Nucleus accumbens (tissue), 56 donors: ENCODE results near the gene DYNLRB1.
"Not testable (repeated sequence)": the region's sequence is repeated elsewhere in the genome, so short reads cannot be mapped to it uniquely, and the experiment has no call there.

Experiments used
- DNase-seq, 56 donors: peaks; one replicate each; lab custom pipeline; 2025; lab: John Stamatoyannopoulos, UW

Gene DYNLRB1

DNA sequence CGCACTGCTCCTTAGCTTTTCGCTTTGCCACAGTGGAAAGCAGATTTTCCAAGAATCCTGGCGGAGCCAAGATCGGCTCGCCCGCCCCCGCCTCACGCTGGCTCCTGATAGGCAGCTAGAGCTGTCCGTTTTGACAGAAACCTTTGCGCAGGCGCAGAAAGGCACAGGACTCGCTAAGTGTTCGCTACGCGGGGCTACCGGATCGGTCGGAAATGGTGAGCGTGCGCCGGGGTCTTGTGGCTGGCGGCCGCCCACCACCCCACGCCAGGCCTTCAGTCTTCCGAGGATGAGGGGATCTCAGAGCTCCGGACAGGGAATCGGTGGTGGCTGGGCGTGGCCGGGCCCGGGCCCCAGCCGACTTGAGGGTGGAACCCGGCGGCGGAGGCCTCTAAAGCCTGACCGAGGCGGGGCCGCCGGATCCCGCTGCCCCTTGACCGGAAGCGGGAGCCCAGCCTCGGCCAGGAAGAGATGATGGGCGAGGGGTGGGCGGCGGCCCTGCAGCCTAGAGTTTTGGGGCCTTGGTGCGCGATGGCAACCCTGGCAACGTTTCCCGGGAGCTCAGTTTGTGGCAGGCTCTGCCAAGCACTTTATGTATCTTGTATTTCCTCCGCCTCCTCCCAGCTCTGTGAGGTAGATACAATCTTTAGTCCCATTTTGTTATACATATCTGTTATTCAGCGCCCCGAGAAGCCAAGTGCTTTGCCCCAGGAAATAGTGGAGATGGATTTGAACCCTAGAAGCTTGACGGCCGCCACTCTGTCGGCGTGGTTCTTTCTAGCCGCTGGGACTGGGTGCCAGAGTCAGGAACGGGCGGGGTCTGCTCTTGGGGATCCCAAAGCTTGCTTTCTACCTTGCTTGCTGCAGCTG is at the start of gene DYNLRB1:
DYNLRB1 (plus strand) TSS at position 176 of the 867 bp plus-strand sequence; CDS start at position 213, 37 bp downstream.
- peak in 55 of 56 donors; percentile 70 to 98 (median 94) for DNase-seq

DNA sequence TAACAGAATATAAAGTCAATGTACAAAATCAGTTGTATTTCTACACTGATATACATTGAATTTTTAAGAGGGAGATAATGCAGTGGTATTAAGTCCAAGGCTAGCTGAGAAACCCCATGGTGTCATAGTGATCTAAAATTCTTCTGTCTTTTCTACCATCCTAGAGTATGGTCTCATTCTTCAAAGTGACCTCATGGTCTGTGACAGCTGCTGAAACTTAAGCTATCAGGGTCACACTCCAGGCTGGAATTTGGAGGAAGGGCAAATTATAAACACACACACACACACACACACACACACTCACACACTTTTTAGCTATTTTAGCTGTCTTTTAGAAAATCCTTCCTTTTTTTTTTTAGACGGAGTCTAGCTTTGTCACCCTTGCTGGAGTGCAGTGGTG is 47.3 kb upstream of the DYNLRB1 start:
- DNase-seq = no peak

DNA sequence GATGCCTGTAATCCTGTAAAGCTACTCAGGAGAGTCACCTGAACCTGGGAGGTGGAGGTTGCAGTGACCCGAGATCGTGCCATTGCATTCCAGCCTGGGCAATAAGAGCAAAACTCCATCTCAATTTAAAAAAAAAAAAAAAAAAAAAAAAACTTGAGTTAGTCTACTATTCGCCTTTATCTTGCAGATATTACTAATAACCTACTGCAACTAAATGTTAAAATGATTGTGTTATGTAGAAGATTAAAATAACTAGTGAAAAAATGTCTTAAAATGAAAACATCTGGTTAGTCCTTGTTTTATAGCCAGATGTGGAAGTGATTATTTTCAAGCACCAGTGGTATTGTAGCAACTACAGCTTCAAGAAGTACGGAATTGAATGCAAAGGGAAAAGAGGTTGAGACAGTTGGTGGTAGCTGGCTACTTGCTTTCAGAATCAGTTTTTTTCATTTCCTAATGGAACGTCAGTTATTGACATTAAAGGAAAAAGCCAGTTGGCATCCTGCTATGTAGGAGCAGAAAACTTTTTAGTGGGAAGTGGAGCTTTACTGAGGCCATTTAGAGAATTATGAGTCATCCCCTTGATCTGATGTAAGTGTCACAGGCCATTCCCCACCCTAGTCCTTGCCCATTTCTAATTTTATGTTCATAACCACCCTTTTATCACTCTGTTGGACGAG is 43.8 kb upstream of the DYNLRB1 start:
- no peak for DNase-seq

- DNase-seq = peak in 40 of 56 donors; percentile 0 to 73 (median 20)
These were observed 42.8 kb upstream of the DYNLRB1 start for GRCh38 chr20:34473262-34473883.

DNA sequence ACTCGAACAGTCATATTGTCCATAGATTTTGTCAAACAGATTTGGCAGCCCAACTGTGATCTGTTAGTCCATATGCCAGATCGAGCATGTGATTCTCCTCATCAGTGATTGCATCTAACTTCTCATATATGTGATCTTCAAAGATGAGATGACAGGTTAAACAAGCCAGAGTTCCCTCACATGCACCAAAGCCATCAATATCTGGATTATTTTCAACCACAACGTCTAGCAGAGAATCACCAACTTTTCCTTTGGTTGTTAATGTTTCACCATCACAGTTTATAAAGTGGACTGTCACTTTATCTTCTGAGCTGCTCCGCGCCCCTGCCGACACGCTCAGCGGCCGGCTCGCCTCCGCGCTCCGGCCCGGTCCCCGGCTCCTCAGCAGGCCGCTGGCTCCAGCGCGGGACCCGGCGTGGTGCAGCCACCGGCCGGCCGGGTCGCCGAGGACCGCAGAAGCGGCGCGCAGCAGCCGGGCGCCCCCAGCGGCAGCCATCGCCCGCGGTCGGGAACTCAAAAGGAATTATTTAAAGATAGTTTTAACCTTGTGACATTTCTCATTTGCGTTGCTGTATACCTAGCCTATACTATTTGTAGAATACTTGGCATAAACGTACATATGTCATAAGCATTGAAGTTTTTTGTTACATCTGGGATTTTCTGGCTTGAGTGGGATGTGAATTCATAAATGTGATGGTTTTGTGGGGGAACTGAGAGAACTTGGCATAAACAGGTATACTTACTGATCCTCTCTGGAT is 40.1 kb upstream of the DYNLRB1 start:
- DNase-seq = peak in 43 of 56 donors; percentile 4 to 68 (median 17)

DNA sequence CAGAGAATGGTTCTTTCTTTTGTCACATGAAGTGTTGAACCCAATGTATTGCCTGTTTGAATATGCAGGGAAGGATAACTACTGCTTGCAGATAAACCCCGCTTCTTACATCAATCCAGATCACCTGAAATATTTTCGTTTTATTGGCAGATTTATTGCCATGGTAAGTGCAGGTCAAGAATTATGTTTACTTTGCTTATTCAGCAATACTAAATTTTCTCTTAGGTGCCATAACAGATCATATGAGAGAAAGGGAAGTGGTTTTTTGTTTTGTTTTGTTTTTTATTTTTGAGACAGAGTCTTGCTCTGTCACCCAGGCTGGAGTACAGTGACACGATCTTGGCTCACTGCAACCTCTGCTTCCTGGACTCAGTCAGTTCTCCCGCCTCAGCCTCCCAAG is 36.6 kb upstream of the DYNLRB1 start:
- no peak for DNase-seq

DNA sequence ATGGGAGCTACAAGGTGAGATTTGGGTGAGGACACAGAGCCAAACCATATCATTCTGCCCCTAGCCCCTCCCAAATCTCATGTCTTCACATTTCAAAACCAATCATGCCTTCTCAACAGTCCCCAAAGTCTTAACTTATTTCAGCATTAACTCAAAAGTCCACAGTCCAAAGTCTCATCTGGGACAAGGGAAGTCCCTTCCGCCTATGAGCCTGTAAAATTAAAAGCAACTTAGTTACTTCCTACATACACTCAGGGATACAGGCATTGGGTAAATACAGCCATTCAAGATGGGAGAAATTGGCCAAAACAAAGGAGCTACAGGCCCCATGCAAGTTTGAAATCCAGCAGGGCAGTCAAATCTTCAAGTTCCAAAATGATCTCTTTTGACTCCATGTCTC is 34.1 kb upstream of the DYNLRB1 start:
- not testable (repeated sequence) for DNase-seq

DNA sequence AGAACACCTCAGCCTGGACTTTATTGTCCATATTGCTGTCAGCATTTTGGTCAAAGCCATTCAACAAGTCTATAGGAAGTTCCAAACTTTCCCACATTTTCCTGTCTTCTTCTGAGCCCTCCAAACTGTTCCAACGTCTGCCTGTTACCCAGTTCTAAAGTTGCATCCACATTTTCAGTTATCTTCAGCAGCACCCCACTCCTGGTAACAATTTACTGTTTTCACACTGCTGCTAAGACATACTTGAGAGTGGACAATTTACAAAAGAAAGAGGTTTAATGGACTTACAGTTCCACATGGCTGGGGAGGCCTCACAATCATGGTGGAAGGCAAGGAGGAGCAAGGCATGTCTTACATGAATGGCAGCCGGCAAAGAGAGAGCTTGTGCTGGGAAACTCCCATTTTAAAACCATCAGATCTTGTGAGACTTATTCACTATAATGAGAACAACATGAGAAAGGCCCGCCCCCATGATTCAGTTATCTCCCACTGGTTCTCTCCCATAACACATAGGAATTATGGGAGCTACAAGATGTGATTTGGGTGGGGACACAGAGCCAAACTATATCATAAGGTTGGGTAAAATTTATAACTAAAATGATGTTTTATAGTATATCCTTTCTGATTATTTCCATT is 32.5 kb upstream of the DYNLRB1 start:
- not testable (repeated sequence) for DNase-seq

- no peak for DNase-seq
These were observed 31.1 kb upstream of the DYNLRB1 start for GRCh38 chr20:34485068-34485634.

- DNase-seq = no peak
These were observed 24.8 kb upstream of the DYNLRB1 start for GRCh38 chr20:34491226-34491931.

DNA sequence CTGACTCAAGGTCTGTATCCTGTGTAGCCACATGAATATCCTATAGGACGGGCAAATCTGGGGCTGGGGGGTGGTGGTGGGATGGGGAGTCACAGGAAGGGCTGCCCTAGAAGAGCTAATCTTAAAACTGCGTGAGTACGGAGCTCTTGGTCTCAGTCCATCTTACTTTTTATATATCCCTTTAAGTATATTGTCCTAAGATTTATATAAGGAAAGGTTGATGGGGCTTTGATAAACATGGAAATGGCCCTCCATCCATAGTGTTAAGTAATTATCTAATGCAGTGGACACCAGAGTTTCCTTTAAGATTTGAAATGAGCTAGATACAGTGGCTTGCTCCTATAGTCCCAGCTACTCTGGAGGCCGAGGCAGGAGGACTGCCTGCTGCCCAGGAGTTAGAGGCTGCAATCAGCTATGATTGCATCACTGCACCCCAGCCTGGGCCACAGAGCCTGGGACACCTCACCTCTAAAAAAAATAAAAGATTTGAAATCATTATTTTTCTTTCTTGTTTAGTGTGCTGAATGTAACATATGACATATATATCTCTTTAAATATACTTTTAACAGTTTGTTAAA is 24.2 kb upstream of the DYNLRB1 start:
- no peak for DNase-seq

- DNase-seq = no peak
These were observed 22.6 kb upstream of the DYNLRB1 start for GRCh38 chr20:34493646-34494045.

GRCh38 chr20:34495307-34495706 is 20.9 kb upstream of the DYNLRB1 start:
- DNase-seq = no peak

DNA sequence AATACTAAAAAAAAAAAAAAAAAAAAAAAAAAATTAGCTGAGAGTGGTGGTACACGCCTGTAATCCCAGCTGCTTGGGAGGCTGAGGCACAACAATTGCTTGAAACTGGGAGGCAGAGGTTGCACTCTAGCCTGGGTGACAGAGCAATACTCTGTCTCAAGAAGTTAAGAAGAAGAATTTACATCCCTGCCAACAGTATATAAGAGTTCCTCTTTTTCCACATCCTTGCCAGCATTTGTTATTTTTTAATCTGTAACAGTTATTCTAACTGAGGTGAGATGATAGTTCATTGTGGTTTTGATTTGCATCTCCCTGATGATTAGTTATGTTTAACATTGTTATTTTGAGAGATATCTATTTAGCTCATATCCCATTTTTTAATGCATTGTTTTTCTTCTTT is 20.3 kb upstream of the DYNLRB1 start:
- DNase-seq = no peak

- DNase-seq = not testable (repeated sequence)
These were observed 18.6 kb upstream of the DYNLRB1 start for GRCh38 chr20:34497596-34497995.

GRCh38 chr20:34500823-34501222 is 15.4 kb upstream of the DYNLRB1 start:
- DNase-seq = no peak

- DNase-seq = no peak
These were observed 9.7 kb upstream of the DYNLRB1 start for GRCh38 chr20:34506480-34506879.

DNA sequence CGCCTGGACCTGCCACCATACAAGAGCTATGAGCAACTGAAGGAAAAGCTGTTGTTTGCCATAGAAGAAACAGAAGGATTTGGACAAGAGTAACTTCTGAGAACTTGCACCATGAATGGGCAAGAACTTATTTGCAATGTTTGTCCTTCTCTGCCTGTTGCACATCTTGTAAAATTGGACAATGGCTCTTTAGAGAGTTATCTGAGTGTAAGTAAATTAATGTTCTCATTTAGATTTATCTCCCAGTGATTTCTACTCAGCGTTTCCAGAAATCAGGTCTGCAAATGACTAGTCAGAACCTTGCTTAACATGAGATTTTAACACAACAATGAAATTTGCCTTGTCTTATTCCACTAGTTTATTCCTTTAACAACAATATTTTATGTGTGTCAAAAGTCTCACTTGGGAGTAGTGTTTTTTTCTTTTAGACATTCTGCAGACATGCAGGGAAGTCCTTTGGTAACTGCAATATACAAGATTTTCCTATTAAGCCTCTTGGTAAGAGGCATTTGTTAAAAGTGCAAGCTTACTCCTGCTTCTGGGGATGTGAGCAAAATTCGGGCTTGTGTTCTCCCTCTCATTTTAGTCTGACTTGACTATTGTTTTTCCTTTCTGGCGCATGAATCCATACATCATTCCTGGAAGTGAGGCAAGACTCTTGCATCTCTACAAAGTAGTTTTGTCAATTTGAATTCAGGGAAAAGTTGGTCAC is 8.4 kb upstream of the DYNLRB1 start:
- DNase-seq = no peak
